GM12875 (cell line): ENCODE results near the gene PARL.

Experiments used
- H3K4me3 ChIP-seq: one replicate; pipeline ENCODE4 v1.5.1; 2011; ENCODE audit warnings: low read depth, low read length, control low read depth
- TF ChIP-seq, protein P1 (sequence below): IDR thresholded peaks from 2 replicates; pipeline ENCODE4 v1.5.1; 2011; ENCODE audit warnings: low read depth, mild to moderate bottlenecking, control low read depth, inconsistent platforms, low read length, moderate library complexity, borderline replicate concordance; ENCODE audit not compliant: insufficient read depth

PARL gene

DNA sequence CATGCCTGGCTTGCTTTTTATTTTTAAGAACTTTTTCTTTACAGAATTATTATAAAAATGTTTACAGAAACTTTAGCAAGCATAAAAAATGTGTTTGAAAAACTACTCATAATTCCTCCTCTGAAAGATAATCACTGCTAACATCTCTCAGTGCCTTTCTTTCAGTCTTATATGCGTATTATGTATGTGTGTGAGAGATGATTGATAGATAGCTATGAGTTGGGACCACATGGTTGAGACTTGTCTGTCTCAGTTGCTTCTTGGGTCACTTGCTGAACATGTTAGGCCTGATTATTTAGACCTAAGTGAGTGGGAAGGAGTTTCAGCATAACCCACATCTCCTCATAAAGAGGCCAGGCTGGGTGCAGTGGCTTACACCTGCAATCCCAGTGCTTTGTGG is 70.4 kb downstream of the PARL start:
- TF ChIP-seq, protein P1, sequence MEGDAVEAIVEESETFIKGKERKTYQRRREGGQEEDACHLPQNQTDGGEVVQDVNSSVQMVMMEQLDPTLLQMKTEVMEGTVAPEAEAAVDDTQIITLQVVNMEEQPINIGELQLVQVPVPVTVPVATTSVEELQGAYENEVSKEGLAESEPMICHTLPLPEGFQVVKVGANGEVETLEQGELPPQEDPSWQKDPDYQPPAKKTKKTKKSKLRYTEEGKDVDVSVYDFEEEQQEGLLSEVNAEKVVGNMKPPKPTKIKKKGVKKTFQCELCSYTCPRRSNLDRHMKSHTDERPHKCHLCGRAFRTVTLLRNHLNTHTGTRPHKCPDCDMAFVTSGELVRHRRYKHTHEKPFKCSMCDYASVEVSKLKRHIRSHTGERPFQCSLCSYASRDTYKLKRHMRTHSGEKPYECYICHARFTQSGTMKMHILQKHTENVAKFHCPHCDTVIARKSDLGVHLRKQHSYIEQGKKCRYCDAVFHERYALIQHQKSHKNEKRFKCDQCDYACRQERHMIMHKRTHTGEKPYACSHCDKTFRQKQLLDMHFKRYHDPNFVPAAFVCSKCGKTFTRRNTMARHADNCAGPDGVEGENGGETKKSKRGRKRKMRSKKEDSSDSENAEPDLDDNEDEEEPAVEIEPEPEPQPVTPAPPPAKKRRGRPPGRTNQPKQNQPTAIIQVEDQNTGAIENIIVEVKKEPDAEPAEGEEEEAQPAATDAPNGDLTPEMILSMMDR = no peak
- no peak overlapping the region for H3K4me3 ChIP-seq

DNA sequence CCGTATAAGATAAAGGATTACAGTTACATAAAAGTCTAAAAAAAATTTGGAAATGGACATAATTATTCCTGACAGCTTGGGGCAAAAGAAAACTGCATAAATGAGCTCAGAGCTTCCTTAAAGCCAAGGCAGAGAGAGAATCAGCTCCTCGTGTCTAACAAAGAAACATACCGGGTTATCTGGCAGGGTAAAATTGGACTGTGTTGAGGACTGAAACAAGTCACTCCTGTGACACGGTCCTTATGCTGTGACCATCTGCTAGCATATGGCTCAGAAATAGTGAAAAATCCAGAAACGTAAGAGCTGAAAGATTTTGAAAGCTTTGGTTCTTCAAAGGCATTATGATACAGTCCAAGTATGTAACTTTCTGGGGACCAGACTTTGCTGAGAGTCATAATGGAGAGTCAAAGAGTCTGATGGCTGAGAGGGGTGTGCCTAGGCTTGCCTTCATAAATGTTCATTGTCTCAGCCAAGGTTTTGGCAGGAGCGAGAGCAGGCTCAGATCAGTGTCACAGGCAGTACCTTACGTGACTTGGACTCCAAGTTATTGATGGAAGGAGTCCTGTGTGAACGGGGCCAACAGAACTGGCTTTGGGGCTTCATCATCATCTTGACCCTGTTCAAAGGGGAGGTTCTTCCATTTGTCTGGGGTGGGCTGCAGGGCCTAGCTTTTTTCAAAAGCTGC is 71.8 kb downstream of the PARL start:
- TF ChIP-seq, protein P1 = no peak
- H3K4me3 ChIP-seq = no peak overlapping the region

DNA sequence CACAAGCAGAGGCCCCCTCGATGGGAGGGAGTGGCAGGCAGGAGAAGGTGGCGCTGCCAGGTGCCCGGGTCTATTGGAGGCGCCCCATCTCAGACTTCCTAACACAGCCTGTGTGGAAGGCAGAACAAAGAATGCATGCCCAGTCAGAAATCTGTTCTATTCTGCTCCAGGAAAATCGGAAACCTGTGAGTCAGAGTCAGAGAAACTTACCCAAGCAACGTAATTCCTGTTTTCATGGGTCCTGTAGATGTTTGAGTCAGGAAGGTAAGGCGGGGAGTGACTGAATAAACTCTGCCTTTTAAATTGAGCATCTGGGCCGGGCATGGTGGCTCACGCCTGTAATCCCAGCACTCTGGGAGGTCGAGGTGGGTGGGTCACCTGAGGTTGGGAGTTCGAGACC is 73.0 kb downstream of the PARL start:
- no peak overlapping the region for H3K4me3 ChIP-seq
- TF ChIP-seq, protein P1 = no peak

DNA sequence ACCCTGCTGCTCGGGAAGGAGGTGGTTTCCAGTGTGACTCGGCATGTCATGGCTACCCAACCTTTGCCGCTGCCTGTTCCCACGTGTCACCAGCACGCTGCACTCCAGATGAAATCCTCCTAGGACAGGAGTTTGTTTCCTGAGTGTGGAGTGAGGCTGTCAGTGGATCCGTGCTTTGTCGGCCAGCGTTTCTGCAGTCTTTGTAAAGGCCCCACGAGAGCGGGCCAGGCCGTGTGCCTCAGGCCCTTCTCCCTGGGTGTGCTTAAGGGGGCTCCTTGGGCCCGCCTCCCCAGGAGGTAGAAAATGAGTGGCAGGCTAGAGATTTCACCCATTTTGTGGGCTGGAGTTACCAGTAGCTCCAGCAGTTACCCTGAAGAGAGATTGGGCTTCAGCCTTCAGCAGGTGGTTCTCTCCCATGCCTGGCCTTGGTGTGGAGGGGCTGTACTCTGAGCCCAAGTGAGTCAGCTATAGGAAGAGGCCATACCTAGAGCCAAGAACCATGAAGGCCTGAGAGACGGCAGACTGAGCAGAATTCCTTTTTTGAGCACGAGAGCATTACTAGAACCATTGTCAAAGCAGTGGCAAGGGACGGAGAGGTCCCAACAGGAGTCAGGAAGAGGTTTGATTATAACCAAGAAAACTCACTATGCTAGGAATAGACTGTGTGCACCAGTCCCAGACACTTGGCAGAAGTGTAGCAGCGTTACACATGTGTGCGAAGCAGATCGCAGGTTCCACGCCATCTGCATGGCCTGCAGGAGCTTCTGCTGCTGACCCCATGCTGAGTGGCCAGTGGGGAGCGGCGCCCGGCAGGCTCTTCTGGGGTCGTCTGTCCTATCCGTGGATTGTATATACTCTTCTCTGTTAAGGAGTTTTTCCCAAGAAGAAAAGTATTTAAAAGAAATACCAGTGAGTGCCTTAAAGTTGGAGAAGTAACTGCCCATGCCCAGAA is 73.8 kb downstream of the PARL start:
- no peak overlapping the region for H3K4me3 ChIP-seq
- TF ChIP-seq, protein P1 = no peak

DNA sequence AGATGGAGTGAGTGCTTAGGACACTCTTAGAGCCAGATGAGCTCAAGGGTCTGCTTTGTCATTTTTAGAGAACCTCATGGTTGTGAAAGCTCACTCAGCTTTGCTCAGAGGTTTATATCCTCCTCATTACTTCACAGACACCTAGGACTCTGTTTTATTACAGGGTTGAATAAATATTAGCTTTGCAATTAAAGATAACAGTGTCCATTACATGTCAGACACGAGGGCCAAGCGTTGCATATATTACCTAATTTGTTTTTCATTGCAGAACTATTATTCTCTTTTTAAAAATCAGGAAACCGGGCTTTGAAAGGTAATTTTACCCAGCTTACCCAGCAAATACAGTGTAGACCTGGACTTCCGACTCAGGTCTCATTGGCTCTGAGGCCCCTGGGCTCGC is 75.4 kb downstream of the PARL start:
- TF ChIP-seq, protein P1 = no peak
- no peak overlapping the region for H3K4me3 ChIP-seq

DNA sequence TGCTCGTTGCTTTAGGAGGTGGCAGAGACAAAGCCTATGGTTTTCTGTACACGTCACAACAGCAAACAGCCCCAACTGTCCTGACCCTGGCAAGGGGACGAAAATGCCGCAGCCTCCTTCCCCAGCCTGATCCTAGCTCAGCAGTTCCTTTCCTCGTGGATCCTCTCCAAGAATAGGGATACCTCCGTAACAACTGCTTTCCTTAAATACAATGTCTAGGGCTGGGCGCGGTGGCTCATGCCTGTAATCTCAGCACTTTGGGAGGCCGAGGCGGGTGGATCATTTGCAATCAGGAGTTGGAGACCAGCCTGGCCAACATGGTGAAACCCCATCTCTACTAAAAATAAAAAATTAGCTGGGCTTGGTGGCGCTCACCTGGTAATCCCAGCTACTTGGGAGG is 76.3 kb downstream of the PARL start:
- TF ChIP-seq, protein P1 = no peak
- H3K4me3 ChIP-seq = no peak overlapping the region
